NCI-H1694 (cell line): Measurements from ENCODE around the gene FOXO6.
A peak's percentile ranks its signal among the peaks of the same experiment; 100 is the strongest.

Experiments
- DNase-seq: peaks from one replicate; lab custom pipeline; 2025; lab: John Stamatoyannopoulos, UW

FOXO6 gene

GRCh38 chr1:41353744-41354143, 7.5 kb upstream of the FOXO6 start:
- no peak for DNase-seq

DNA sequence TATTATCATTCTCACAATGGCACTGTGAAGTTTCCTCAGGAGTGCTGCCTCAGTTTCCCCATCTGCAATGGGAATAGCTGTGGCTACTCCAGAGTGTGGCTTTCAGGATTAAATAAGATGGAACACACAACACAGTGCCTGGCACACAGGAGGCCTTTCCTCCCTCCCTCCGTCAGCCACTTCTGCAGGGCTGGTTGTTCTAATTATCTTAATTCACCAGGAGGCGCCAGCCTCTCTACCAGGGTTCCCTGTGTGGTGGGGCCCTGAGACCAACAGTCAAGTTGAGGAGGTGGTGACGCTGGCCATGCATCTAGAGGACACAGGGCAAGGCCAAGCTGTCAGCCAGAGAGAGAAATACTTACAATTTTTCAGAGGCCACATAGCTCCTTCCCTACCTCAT, 6.3 kb upstream of the FOXO6 start:
- DNase-seq: no peak

DNA sequence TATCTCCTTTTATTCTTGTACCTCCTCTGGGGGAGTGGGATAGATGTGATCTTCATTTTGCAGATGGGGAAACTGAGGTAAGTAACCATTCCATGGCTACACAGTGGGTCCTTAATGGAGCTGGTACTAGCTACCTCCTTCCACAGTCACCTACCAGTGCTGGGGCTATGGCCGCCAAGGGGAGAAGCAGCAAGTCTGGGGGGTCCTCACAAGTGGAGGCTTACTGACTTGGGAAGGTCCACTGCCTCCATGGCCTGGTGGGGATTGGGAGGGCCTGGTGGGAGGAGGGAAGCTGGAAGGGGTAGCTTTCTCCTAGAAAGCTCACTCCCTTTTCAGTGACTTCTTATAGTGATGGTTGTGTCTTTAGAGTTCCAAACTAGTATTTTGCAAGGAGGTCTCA, 5.9 kb upstream of the FOXO6 start:
- no peak for DNase-seq

DNA sequence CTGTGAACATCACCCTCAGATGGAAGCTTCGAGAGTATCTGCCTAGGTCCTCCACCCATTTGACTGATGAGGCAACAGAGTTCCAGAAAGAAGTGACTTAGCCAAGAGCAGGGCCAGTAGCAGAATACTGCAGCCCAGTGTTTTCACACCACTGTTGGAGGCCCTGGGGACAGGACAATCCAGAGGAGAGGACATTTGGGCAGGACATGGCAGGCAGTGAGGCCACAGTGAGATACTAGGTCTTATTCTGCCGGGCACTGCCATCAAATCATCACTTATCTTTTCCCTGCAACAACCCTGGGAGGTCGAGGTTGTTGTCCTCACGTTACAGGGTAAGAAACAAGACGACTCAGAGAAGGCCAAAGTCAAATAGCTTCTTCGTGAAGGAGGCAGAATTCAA, 5.5 kb upstream of the FOXO6 start:
- no peak for DNase-seq

- no peak for DNase-seq
Measured at GRCh38 chr1:41356752-41357151, 4.5 kb upstream of the FOXO6 start.

DNA sequence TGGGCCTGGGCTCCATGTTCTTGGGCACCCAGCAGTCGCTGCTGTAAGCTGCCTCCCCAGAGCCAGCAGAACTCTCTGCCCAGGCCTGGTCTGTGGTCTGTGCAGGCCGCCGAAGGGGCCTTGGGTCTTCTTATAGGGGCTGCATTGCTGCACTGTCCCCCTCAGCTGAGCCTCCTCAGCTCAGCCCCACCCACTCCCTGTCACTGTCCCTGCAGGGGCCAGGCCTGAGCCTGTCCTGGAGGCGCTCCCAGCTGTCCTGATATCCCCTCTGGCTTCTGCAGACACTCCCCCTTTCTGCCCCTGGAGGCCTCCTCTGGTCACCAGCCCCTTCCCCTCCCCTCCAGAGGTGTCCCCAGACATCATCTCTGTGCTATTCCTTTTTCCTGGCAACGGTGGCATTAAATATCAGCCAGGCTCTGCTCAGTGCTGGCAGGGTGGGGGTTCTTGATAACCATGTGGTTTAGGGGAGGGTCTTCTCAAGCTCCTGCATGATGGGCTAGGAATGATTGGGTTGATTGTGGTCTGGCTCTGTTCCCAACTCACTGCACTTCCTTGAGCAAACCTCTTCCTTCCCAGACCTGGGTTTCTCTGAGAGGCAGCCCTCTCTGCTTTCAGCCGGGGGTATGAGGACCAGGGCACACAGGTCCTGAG, 3.7 kb upstream of the FOXO6 start:
- peak; percentile 56 for DNase-seq

GRCh38 chr1:41358131-41359021, 2.9 kb upstream of the FOXO6 start:
- peak; percentile 60 for DNase-seq

DNA sequence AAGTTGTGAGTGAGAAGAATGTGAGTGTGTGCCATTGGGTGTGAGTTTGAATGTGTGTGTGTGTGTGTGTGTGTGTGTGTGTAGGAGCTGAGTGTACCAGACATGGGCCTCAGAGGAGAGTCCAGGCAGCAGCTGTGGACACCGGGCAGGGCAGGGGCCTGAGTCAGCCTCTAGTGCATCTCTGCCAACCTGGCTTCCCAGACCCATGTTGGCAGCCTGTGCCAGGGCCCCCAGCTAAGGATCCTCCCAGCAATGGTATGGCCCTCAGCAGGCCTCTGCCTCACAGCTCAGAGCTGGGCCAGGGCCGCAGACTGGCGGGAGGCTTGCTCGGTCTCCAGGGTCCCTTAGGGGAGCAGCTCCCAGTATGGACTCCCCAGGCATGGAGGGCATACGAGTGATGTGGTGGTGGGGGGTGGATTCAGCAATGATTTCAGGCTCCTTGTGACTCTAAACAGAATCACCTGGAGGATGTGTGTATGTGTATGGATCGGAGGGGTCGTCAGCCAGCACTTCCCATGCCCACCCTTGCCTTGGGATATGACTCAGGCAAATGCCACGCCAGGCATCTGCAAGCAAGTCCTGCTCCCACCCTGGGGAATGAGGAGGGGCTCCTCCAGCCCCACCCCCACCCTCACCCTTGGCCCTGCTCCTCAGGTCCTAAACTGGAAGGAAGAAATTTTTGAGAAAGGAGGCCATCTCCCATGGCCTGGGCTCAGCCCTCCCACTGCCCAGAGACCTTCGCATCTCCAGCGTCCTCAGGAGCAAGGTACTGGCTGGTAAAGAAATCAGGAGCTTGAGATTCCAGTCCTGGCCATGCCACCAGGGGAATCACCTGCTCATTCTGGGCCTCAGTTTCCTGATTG, 1.8 kb upstream of the FOXO6 start:
- DNase-seq: no peak

- DNase-seq: no peak
Measured at GRCh38 chr1:41360074-41360785, 1.0 kb upstream of the FOXO6 start.

- no peak for DNase-seq
Measured at GRCh38 chr1:41361495-41362356, 492 bp downstream of the FOXO6 start.

- no peak for DNase-seq
Measured at GRCh38 chr1:41362357-41362721, 1.1 kb downstream of the FOXO6 start.

GRCh38 chr1:41362749-41363590, 1.7 kb downstream of the FOXO6 start:
- no peak for DNase-seq

GRCh38 chr1:41363591-41364320, 2.5 kb downstream of the FOXO6 start:
- DNase-seq: no peak

DNA sequence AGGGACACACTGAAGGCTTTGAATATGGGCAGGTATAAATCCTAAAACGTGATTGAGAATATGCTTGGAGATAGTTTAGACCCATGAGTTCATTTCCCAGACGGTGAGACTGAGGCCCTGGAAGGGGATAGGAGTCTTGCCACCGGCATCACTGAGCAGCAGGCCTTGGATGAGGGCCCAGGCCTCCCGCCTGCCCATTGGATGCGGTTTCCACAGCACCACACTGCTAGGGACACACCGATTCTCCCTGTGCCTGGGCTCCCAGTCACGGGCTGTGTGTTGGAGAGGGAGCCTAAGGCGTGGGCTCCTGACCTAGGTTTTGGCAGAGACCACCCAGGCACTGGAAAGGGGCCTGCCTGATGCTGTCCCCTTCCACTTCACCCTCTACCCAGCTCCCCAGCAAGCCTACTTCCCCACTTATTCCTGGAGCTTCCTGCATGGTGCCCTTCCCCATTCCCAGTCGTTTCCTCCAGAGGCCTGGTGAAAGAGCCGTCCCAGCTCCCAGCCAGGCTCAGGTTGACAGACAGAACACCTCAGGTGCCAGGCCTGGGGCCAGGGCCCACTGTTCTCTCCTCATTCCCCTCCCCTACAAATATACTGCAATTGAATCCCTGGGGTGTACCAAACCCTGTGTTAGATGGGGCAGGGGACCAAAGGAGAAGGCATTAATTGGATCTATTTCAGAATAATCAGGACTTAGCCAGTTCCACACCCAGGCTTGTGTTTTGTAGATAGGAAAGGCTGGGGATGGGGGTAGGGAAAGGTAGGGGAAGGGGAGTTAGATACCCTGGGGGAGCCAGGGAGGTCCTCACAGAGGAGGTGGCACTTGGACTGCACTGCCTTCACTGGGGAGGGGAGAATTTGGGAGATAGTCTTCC, 3.4 kb downstream of the FOXO6 start:
- no peak for DNase-seq

DNA sequence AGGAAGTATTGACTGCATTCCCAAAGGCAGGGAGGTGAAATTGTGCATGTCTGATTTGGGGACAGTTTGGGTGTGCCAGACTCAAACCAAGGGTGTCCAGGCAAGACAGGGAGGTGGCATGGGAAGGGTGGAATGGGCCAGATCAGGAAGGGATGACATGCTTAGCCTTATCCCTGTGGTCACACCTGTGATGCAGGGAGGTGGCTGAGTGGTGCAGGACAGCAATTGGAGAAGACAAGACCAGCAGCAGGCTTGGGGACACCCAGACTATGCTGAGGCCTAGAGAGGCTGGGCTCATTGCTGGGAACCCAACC, 4.0 kb downstream of the FOXO6 start:
- no peak for DNase-seq

DNA sequence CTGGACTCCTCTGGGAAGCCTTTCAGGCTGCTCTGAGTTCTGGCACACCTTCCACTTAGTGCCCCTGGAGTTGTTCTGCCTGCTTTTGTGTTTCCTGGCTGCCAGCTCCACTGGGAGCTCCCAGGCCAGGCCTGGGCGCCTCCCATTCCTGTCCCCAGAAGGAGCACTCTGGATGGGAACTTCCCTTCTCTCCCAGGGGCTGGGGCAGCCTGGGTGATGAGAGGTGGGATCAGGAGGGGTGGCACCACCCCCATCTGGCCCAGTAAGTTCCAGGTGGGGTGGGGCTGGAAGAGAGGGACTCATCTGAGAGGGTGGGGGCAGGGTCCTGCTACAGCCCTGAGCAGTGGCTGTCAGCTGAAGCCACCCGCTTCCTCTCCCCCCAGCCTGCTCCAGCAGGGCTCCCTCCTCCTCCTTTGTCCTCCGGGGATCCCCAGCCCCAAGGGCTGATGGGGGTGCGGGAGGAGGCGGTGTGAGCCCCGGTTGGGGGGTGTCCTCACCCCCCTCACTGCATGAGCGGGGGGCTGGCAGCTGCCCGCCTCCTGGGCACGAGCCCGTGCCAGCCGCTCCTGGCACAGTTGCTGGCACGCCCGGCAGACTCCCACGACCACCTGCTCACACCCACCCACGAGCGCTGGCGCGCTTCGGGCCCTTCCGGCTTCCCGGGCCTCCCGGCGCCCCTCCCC, 4.7 kb downstream of the FOXO6 start:
- peak; percentile 87 for DNase-seq

DNA sequence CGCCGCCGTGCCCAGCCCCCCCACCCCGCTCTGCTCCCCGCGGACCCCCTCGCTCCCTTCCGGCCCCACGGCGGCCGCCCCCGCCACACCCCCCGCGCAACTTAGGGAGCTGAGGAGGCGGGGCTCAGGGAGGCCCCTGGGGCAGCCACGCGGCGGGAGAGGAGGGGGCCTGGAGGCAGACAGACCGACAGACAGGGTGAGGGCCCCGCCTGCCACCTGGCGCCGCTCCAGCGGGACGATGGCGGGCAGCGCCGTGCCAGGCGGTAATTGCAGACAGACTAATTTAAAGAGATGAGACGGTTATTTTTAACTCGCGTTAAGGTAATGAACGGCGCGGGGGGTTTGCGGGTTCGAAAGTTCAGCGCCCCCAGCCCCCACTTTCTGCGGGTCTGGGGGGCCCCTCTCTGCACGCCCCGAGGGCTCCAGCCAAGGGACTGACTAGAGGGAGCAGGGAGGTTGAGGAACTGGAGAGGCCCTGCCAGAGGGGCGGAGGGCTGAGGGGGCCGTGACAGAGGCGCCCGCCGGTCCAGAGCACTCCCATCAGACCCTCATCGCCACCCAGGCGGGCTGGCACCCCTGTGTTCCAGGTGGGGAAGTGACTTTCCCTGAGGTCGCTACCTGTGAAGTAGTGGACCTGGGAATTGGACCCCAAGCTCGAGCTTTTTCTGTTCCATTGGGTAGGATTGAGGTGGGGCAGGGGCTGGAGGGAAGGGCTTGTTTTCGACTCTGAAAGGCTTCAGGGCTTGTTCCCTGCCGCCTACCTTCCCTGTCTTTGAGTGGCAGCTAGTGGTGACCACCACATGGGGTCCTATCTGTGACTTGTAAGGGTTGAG, 5.4 kb downstream of the FOXO6 start:
- peak; percentile 61 for DNase-seq
